HCT116 (cell line): Measurements from ENCODE around the gene SLC35E2B. TPM values are rescaled to one million over a fixed set of nuclear protein-coding genes. Genes with fewer than 3 reads are reported as not detected.
"Not testable (repeated sequence)": the region's sequence is repeated elsewhere in the genome, so short reads cannot be mapped to it uniquely, and the experiment has no call there.

Experiments used
- ATAC-seq: fragments of 200-7000 bp; cut with Tn5 transposase; 2 replicates; pipeline ENCODE4 v1.9.1; 2020; ENCODE audit warnings: mild to moderate bottlenecking, moderate library complexity
- BruUV-seq: library from RNA; stranded (reverse); fragments of 400-500 nt; replicated peaks from 2 replicates; lab custom pipeline; 2021; lab: Mats Ljungman, UMichigan
- CTCF ChIA-PET: fragments of 300-600 bp; sonication (Branson Sonifier 250); formaldehyde crosslinking; loops from one replicate; lab custom pipeline; 2021; ENCODE audit warnings: antibody characterized with exemption; lab: Charles Lee
- POLR2A ChIA-PET: fragments of 300-600, 350-600 bp; sonication (Branson Sonifier 250); formaldehyde crosslinking; loops from one replicate; lab custom pipeline; 2021; ENCODE audit warnings: antibody characterized with exemption; lab: Charles Lee
- RAD21 ChIA-PET, 2 experiments: fragments of 300-600 bp; sonication (Branson Sonifier 250); formaldehyde crosslinking; loops; one replicate each; lab custom pipeline; 2023; ENCODE audit warnings: low total read pairs in 2 of 2; ENCODE audit not compliant: uncharacterized antibody in 2 of 2, unreplicated experiment in 2 of 2, low non-redundant PET in 1 of 2; lab: Charles Lee
- DNase-seq: peaks from one replicate; pipeline ENCODE4 v3.0.0-alpha.2; 2010; ENCODE audit warnings: low read depth, low spot score
- H2AFZ ChIP-seq: fragments of 200-600 bp; shearing (Covaris generic), sonication (generic); 2 replicates; pipeline ENCODE4 v1.6.1; 2017; ENCODE audit warnings: low read depth, mixed run types, mixed read lengths, antibody characterized with exemption, low read length; ENCODE audit not compliant: poor library complexity, severe bottlenecking
- H3K27ac ChIP-seq: 2 replicates; pipeline ENCODE4 v1.5.1; 2012; ENCODE audit warnings: low read depth, low read length
- H3K27me3 ChIP-seq: fragments of 200-600 bp; sonication (generic); 2 replicates; pipeline ENCODE4 v1.6.1; 2016; ENCODE audit warnings: mixed run types, low read length, mixed read lengths; ENCODE audit not compliant: insufficient read depth
- H3K36me3 ChIP-seq, 2 experiments: fragments of 200-500 bp in 1 of 2; fragments of 200-600 bp in 1 of 2; sonication (Bioruptor generic) in 1 of 2; sonication (generic) in 1 of 2; 2 replicates each; pipeline versions ENCODE4 v1.5.1 to v1.6.1; 2014 to 2016; ENCODE audit warnings: low read length in 2 of 2, inconsistent platforms in 1 of 2, mixed read lengths in 1 of 2, mixed run types in 1 of 2; ENCODE audit not compliant: insufficient read depth in 2 of 2, control insufficient read depth in 1 of 2
- H3K4me1 ChIP-seq, 2 experiments: fragments of 200-600 bp in 1 of 2; sonication (generic) in 1 of 2; 2 replicates each; pipeline versions ENCODE4 v1.5.1 to v1.6.1; 2012 to 2017; ENCODE audit warnings: low read length in 2 of 2, inconsistent platforms in 1 of 2, mild to moderate bottlenecking in 1 of 2, mixed read lengths in 1 of 2, mixed run types in 1 of 2, moderate library complexity in 1 of 2; ENCODE audit not compliant: insufficient read depth in 2 of 2, control insufficient read depth in 1 of 2
- H3K4me2 ChIP-seq: fragments of 200-600 bp; sonication (generic); 2 replicates; pipeline ENCODE4 v1.6.1; 2017; ENCODE audit warnings: mixed run types, low read length, mixed read lengths
- H3K4me3 ChIP-seq, 2 experiments: fragments of 200-600 bp in 1 of 2; sonication (generic) in 1 of 2; replicated peaks in 1 of 2; 2 replicates each; pipeline ENCODE4 v1.5.1; 2011 to 2016; ENCODE audit warnings: low read length in 2 of 2, control low read depth in 1 of 2, low read depth in 1 of 2, mild to moderate bottlenecking in 1 of 2, mixed read lengths in 1 of 2, mixed run types in 1 of 2
- H3K79me2 ChIP-seq: fragments of 200-600 bp; sonication (generic); 2 replicates; pipeline ENCODE4 v1.6.1; 2017; ENCODE audit warnings: mild to moderate bottlenecking, mixed run types, low read length, moderate library complexity, mixed read lengths; ENCODE audit not compliant: insufficient read depth
- H3K9ac ChIP-seq: fragments of 200-600 bp; sonication (generic); 2 replicates; pipeline ENCODE4 v1.6.1; 2016; ENCODE audit warnings: low read length, mixed read lengths
- H3K9me2 ChIP-seq: fragments of 200-600 bp; sonication (generic), shearing (Covaris generic); 2 replicates; pipeline ENCODE4 v1.6.1; 2017; ENCODE audit warnings: mixed run types, mild to moderate bottlenecking, moderate library complexity; ENCODE audit not compliant: insufficient read depth
- H3K9me3 ChIP-seq, 2 experiments: fragments of 200-500 bp in 1 of 2; fragments of 200-600 bp in 1 of 2; sonication (Bioruptor generic) in 1 of 2; sonication (generic) in 1 of 2; 2 replicates each; pipeline ENCODE4 v1.6.1; 2014 to 2017; ENCODE audit warnings: low read length in 2 of 2, mixed read lengths in 2 of 2, inconsistent platforms in 1 of 2, low read depth in 1 of 2, mild to moderate bottlenecking in 1 of 2, mixed run types in 1 of 2, moderate library complexity in 1 of 2; ENCODE audit not compliant: control insufficient read depth in 1 of 2, insufficient read depth in 1 of 2
- H4K20me1 ChIP-seq: fragments of 200-600 bp; sonication (generic), shearing (Covaris generic); 2 replicates; pipeline ENCODE4 v1.6.1; 2017; ENCODE audit warnings: mixed run types, mild to moderate bottlenecking, moderate library complexity; ENCODE audit not compliant: insufficient read depth
- CBX3 ChIP-seq: IDR thresholded peaks from 2 replicates; pipeline ENCODE4 v1.6.1; 2012; ENCODE audit warnings: low read depth
- CTCF ChIP-seq, 3 experiments: fragments of 200-600 bp in 1 of 3; sonication (generic) in 1 of 3; IDR thresholded peaks in 2 of 3; conservative IDR thresholded peaks in 1 of 3; 2 replicates each; pipeline ENCODE4 v1.5.1; 2012 to 2017; ENCODE audit warnings: low read depth in 2 of 3, low read length in 2 of 3, antibody characterized with exemption in 1 of 3, borderline replicate concordance in 1 of 3, control low read depth in 1 of 3, mild to moderate bottlenecking in 1 of 3, mixed read lengths in 1 of 3, mixed run types in 1 of 3, moderate library complexity in 1 of 3; ENCODE audit not compliant: insufficient read depth in 1 of 3
- EGR1 ChIP-seq: IDR thresholded peaks from 2 replicates; pipeline ENCODE4 v1.6.1; 2012; ENCODE audit warnings: low read depth
- ELF1 ChIP-seq: IDR thresholded peaks from 2 replicates; pipeline ENCODE4 v1.6.1; 2012; ENCODE audit warnings: low read depth, borderline replicate concordance
- MAX ChIP-seq: IDR thresholded peaks from 2 replicates; pipeline ENCODE4 v1.6.1; 2012
- RAD21 ChIP-seq: IDR thresholded peaks from 2 replicates; pipeline ENCODE4 v1.6.1; 2012; ENCODE audit warnings: low read depth, mild to moderate bottlenecking
- SIN3A ChIP-seq: IDR thresholded peaks from 2 replicates; pipeline ENCODE4 v1.6.1; 2012; ENCODE audit warnings: low read depth
- SP1 ChIP-seq: IDR thresholded peaks from 2 replicates; pipeline ENCODE4 v1.6.1; 2012; ENCODE audit warnings: low read depth
- SRF ChIP-seq: IDR thresholded peaks from 2 replicates; pipeline ENCODE4 v1.6.1; 2012; ENCODE audit warnings: low read depth
- TCF7L2 ChIP-seq: IDR thresholded peaks from 2 replicates; pipeline ENCODE4 v1.7.0; 2011; ENCODE audit warnings: borderline replicate concordance, inconsistent platforms; ENCODE audit not compliant: insufficient read depth, insufficient read length; ENCODE audit errors: extremely low read depth
- intact Hi-C: fragments of 100-400 bp; cut with micrococcal nuclease; formaldehyde crosslinking; loops from 2 replicates; pipeline ENCODE4 v1.10.0; 2022
- total RNA-seq: library from RNA; stranded (reverse); gene quantifications from one replicate; pipeline ENCODE4 v1.2.1, GENCODE V29; 2021; ENCODE audit not compliant: unreplicated experiment

The SLC35E2B gene
- total RNA-seq, 1 experiment from 2014 or later = 30.3 TPM

GRCh38 chr1:1658583-1659549, 33.7 kb downstream of the SLC35E2B start, which contains the start of gene CDK11B:
Gene CDK11B, minus strand, starts transcription at chr1:1659004. Its CDS starts 1,519 bp downstream, at chr1:1657485.
- CTCF ChIA-PET, H3K9me2 ChIP-seq, H3K9me3 ChIP-seq, RAD21 ChIA-PET, H3K4me1 ChIP-seq, POLR2A ChIA-PET, H2AFZ ChIP-seq, BruUV-seq, H4K20me1 ChIP-seq, H3K27me3 ChIP-seq: not testable (repeated sequence)
- DNase-seq = peak; percentile 93
- Histone ChIP-seq H3K79me2 (peaks cover 29% of the 10 kb centered on the region), H3K27ac (peak within 1 kb of the TSS; percentile 89), H3K9ac (peak within 1 kb of the TSS; percentile 74), H3K36me3 (peaks cover 9 to 17% of the 10 kb centered on the region in 2 experiments; a peak in 3 of 4 replicates), H3K4me3 (peak within 1 kb of the TSS; percentile 52 to 69), H3K4me2 (peak within 1 kb of the TSS; percentile 67)
- TF ChIP-seq CTCF (IDR thresholded peaks at IDR 0.05 in 2 of 3, conservative IDR thresholded peaks at IDR 0.05 in 1 of 3; ENCODE audit: borderline replicate concordance in 1 of 3, insufficient read depth in 1 of 3, low read depth in 2 of 3, low read length in 2 of 3) (peak in 1 of 3 experiments; percentile 18; a peak in 1 of 6 replicates), SIN3A (peak; percentile 75), MAX (peak; percentile 61), ELF1 (peak; percentile 85), SRF (peak; percentile 92), SP1 (peak; percentile 66), CBX3 (0 out of 2 replicates have a peak, but pooled peaks have one; percentile 35), TCF7L2 (peak; percentile 43), RAD21 (0 out of 2 replicates have a peak, but pooled peaks have one; percentile 17), EGR1 (peak; percentile 35; the same call in 1 of the 2 replicates)
- peak; percentile 87 for ATAC-seq
- intact Hi-C loops = loop anchor here (5.0 kb wide), 1 partner anchor 63 kb away; the partner anchor contains the start of gene CDK11A

- BruUV-seq, ATAC-seq, CTCF ChIA-PET, H4K20me1 ChIP-seq, H3K4me1 ChIP-seq, H3K9ac ChIP-seq, H3K27ac ChIP-seq, H2AFZ ChIP-seq, POLR2A ChIA-PET, H3K9me3 ChIP-seq, H3K4me3 ChIP-seq, H3K79me2 ChIP-seq, H3K27me3 ChIP-seq, intact Hi-C loops, H3K4me2 ChIP-seq, DNase-seq, RAD21 ChIA-PET, H3K9me2 ChIP-seq: not testable (repeated sequence)
- H3K36me3 ChIP-seq = peaks cover 14 to 32% of the 10 kb centered on the region in 2 experiments; a peak in 3 of 4 replicates
Observed at GRCh38 chr1:1648265-1648664, 44.3 kb downstream of the SLC35E2B start.
